ENCODE measurements around the gene OLFML3.
"Not testable (repeated sequence)": the region's sequence is repeated elsewhere in the genome, so short reads cannot be mapped to it uniquely, and the experiment has no call there.

Gene OLFML3

GRCh38 chr1:113993766-113994165 is 14.5 kb downstream of the OLFML3 start:
- no peak for DNase-seq

- no peak for DNase-seq
Measured at GRCh38 chr1:113995382-113995781, 16.1 kb downstream of the OLFML3 start.

GRCh38 chr1:113998361-113998760 is 19.1 kb downstream of the OLFML3 start:
- no peak for DNase-seq

GRCh38 chr1:113999233-113999632 is 20.0 kb downstream of the OLFML3 start:
- DNase-seq = no peak

GRCh38 chr1:113999799-114000198 is 20.5 kb downstream of the OLFML3 start:
- DNase-seq = no peak

- DNase-seq = no peak
Measured at GRCh38 chr1:114000406-114000805, 21.1 kb downstream of the OLFML3 start.

- no peak for DNase-seq
Measured at GRCh38 chr1:114002492-114003239, 23.4 kb downstream of the OLFML3 start.

GRCh38 chr1:114003431-114003830 is 24.2 kb downstream of the OLFML3 start:
- no peak for DNase-seq

- DNase-seq = not testable (repeated sequence)
Measured at GRCh38 chr1:114006825-114007224, 27.6 kb downstream of the OLFML3 start.

GRCh38 chr1:114008480-114008941 is 29.2 kb downstream of the OLFML3 start:
- DNase-seq = no peak

- no peak for DNase-seq
Measured at GRCh38 chr1:114008993-114009392, 29.7 kb downstream of the OLFML3 start.

- no peak for DNase-seq
Measured at GRCh38 chr1:114009393-114009792, 30.1 kb downstream of the OLFML3 start.

- DNase-seq = no peak
Measured at GRCh38 chr1:114010433-114011184, 31.3 kb downstream of the OLFML3 start.

- DNase-seq = no peak
Measured at GRCh38 chr1:114011796-114012195, 32.5 kb downstream of the OLFML3 start.

GRCh38 chr1:114015075-114015474 is 35.8 kb downstream of the OLFML3 start:
- DNase-seq = no peak

- not testable (repeated sequence) for DNase-seq
Measured at GRCh38 chr1:114019724-114020123, 40.5 kb downstream of the OLFML3 start.

GRCh38 chr1:114021665-114022099 is 42.4 kb downstream of the OLFML3 start:
- DNase-seq = no peak

- no peak for DNase-seq
Measured at GRCh38 chr1:114022877-114023276, 43.6 kb downstream of the OLFML3 start.

GRCh38 chr1:114023377-114023776 is 44.1 kb downstream of the OLFML3 start:
- DNase-seq = no peak

- DNase-seq = no peak
Measured at GRCh38 chr1:114024049-114024448, 44.8 kb downstream of the OLFML3 start.

- no peak for DNase-seq
Measured at GRCh38 chr1:114025609-114026401, 46.5 kb downstream of the OLFML3 start.

- no peak for DNase-seq
Measured at GRCh38 chr1:114026797-114027196, 47.5 kb downstream of the OLFML3 start.
